NT2/D1 (cell line): Measurements from ENCODE around the gene HRH4.
A peak's percentile ranks its signal among the peaks of the same experiment; 100 is the strongest.

ENCODE experiments used
- DNase-seq: peaks from one replicate; pipeline ENCODE4 v3.0.0-alpha.2; 2011; ENCODE audit warnings: low read depth, low spot score
- H3K27me3 ChIP-seq: 2 replicates; pipeline ENCODE4 v1.6.0; 2011; ENCODE audit warnings: mild to moderate bottlenecking; ENCODE audit not compliant: insufficient read length, insufficient read depth
- H3K36me3 ChIP-seq: 2 replicates; pipeline ENCODE4 v1.6.1; 2011; ENCODE audit warnings: mild to moderate bottlenecking, low read length, mixed read lengths; ENCODE audit not compliant: insufficient read depth, insufficient read length
- H3K4me1 ChIP-seq: 2 replicates; pipeline ENCODE4 v1.5.1; 2011; ENCODE audit not compliant: insufficient read depth, insufficient read length
- H3K4me3 ChIP-seq: 2 replicates; pipeline ENCODE4 v1.5.1; 2011; ENCODE audit warnings: low read depth; ENCODE audit not compliant: insufficient read length
- H3K9ac ChIP-seq: 2 replicates; pipeline ENCODE4 v1.6.0; 2011; ENCODE audit warnings: low read depth; ENCODE audit not compliant: insufficient read length
- H3K9me3 ChIP-seq: 2 replicates; pipeline ENCODE4 v1.5.1; 2011; ENCODE audit warnings: mild to moderate bottlenecking, low read length; ENCODE audit not compliant: insufficient read depth
- SUZ12 ChIP-seq: IDR thresholded peaks from 2 replicates; pipeline ENCODE4 v1.6.1; 2011; ENCODE audit not compliant: insufficient read length, insufficient read depth; ENCODE audit errors: extremely low read depth
- YY1 ChIP-seq: IDR thresholded peaks from 2 replicates; pipeline ENCODE4 v1.6.1; 2011; ENCODE audit not compliant: insufficient read length, insufficient read depth
- ZNF274 ChIP-seq: IDR thresholded peaks from 2 replicates; pipeline ENCODE4 v1.6.1; 2011; ENCODE audit warnings: mild to moderate bottlenecking, low read depth, low read length

HRH4 gene

DNA sequence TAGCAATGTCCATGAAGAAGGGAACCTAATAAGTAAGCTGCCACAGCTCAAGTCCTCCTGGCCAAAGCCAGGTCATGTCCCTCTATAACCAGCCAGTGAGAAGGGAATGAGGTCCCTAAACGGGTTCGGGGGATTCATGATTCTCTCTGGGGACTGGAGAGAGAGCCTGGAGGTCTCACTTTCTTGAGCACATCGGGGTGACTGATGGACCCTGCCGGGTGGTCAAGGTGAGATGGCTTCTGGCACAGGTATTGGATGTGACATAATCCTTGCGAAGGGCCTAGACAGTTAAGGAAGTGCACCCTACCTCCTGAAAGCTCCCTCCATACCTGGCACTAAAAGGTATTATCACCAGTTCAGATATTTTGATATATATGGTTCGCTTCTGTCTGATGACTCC is 45.7 kb downstream of the HRH4 start:
- TF ChIP-seq ZNF274: no peak
- no peak for TF ChIP-seq YY1
- TF ChIP-seq SUZ12: no peak
- Histone ChIP-seq H3K27me3 (no peaks in the 10 kb centered on the region), H3K4me3 (no peak overlapping the region), H3K4me1 (no peaks in the 10 kb centered on the region), H3K9me3 (no peaks in the 10 kb centered on the region), H3K36me3 (no peaks in the 10 kb centered on the region), H3K9ac (no peak overlapping the region)
- DNase-seq: no peak

DNA sequence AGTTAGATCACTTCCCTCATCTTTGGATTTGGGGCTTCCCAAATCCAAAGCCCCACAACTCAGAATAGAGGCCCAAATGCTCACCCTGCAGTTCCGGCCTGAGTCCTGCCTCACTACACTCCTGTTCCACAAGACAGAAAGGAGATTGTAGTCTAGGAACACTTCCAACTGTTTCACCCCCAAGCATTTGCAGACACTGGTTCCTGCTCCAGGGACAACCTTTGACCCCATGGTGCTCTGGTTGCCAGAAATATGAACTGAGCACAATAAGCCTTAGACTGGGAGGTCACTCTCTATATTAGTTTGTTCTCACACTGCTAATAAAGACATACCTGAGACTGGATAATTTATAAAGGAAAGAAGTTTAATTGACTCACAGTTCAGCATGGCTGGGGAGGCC is 49.0 kb downstream of the HRH4 start:
- Histone ChIP-seq H3K36me3 (no peaks in the 10 kb centered on the region), H3K27me3 (no peaks in the 10 kb centered on the region), H3K9me3 (no peaks in the 10 kb centered on the region), H3K9ac (no peak overlapping the region), H3K4me3 (no peak overlapping the region), H3K4me1 (no peaks in the 10 kb centered on the region)
- no peak for DNase-seq
- no peak for TF ChIP-seq SUZ12
- TF ChIP-seq ZNF274: no peak
- TF ChIP-seq YY1: no peak

DNA sequence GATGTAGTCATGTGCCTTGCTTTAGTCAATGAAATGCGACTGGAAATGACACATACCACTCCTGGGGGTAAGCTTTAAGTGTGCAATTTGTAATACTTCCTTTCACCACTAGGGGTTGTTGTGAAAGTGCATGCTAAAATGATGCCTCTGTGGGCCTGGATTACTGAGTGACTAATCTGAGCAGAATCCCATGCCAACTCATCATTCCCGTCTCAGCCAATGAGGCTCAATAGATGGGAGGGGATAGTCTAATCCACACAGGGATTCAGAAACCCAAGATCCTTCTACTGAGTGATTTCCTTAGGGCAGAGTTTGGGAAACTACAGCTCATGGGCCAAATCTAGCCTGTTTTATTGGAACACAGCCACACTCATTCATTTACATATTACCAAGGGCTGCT is 54.0 kb downstream of the HRH4 start:
- Histone ChIP-seq H3K4me1 (no peaks in the 10 kb centered on the region), H3K9me3 (no peaks in the 10 kb centered on the region), H3K4me3 (no peak overlapping the region), H3K27me3 (no peaks in the 10 kb centered on the region), H3K9ac (no peak overlapping the region), H3K36me3 (no peaks in the 10 kb centered on the region)
- no peak for TF ChIP-seq ZNF274
- no peak for TF ChIP-seq SUZ12
- TF ChIP-seq YY1: no peak
- DNase-seq: peak; percentile 36

- Histone ChIP-seq H3K4me1 (no peaks in the 10 kb centered on the region), H3K27me3 (no peaks in the 10 kb centered on the region), H3K9ac (no peak overlapping the region), H3K36me3 (no peaks in the 10 kb centered on the region), H3K4me3 (no peak overlapping the region), H3K9me3 (no peaks in the 10 kb centered on the region)
- TF ChIP-seq SUZ12: no peak
- no peak for TF ChIP-seq YY1
- no peak for TF ChIP-seq ZNF274
- DNase-seq: no peak
These were observed 55.3 kb downstream of the HRH4 start for GRCh38 chr18:24515721-24516120.

GRCh38 chr18:24516261-24516660 is 55.8 kb downstream of the HRH4 start:
- H3K9ac ChIP-seq: no peak overlapping the region
- no peaks in the 10 kb centered on the region for H3K4me1 ChIP-seq
- H3K4me3 ChIP-seq: no peak overlapping the region
- TF ChIP-seq ZNF274 (no peak), SUZ12 (no peak), YY1 (no peak)
- H3K9me3 ChIP-seq: no peaks in the 10 kb centered on the region
- no peak for DNase-seq
- no peaks in the 10 kb centered on the region for H3K27me3 ChIP-seq
- H3K36me3 ChIP-seq: no peaks in the 10 kb centered on the region

- no peak overlapping the region for H3K9ac ChIP-seq
- H3K4me1 ChIP-seq: no peaks in the 10 kb centered on the region
- no peaks in the 10 kb centered on the region for H3K36me3 ChIP-seq
- no peak for TF ChIP-seq YY1
- TF ChIP-seq SUZ12: no peak
- no peak for TF ChIP-seq ZNF274
- DNase-seq: no peak
- H3K27me3 ChIP-seq: no peaks in the 10 kb centered on the region
- H3K9me3 ChIP-seq: no peaks in the 10 kb centered on the region
- H3K4me3 ChIP-seq: no peak overlapping the region
These were observed 57.1 kb downstream of the HRH4 start for GRCh38 chr18:24517554-24517953.

- no peak for DNase-seq
- TF ChIP-seq ZNF274: no peak
- H3K4me3 ChIP-seq: no peak overlapping the region
- no peaks in the 10 kb centered on the region for H3K36me3 ChIP-seq
- no peaks in the 10 kb centered on the region for H3K4me1 ChIP-seq
- H3K27me3 ChIP-seq: no peaks in the 10 kb centered on the region
- H3K9me3 ChIP-seq: no peaks in the 10 kb centered on the region
- no peak overlapping the region for H3K9ac ChIP-seq
These were observed 58.2 kb downstream of the HRH4 start for GRCh38 chr18:24518596-24518995.
